HepG2 (cell line): ENCODE measurements around the gene CDH2. TPM values are rescaled to one million over a fixed set of nuclear protein-coding genes. Genes with fewer than 3 reads are reported as not detected.

Source experiments
- ARID5B ChIP-seq: IDR thresholded peaks from 2 replicates; pipeline ENCODE4 v1.4.0; 2020; ENCODE audit warnings: mild to moderate bottlenecking, missing genetic modification reagents
- DNMT3B ChIP-seq: conservative IDR thresholded peaks from 2 replicates; pipeline ENCODE4 v1.6.1; 2016; ENCODE audit warnings: missing biosample characterization, control low read depth
- FOXM1 ChIP-seq: sonication (generic); formaldehyde crosslinking; IDR thresholded peaks from 2 replicates; pipeline ENCODE4 v1.5.0; 2020; ENCODE audit warnings: missing genetic modification reagents
- NFKBIZ ChIP-seq: IDR thresholded peaks from 2 replicates; pipeline ENCODE4 v1.6.1; 2018; ENCODE audit warnings: missing genetic modification reagents, missing compliant biosample characterization
- NPAS2 ChIP-seq: sonication (generic); formaldehyde crosslinking; IDR thresholded peaks from 2 replicates; pipeline ENCODE4 v1.8.0; 2022; ENCODE audit warnings: mild to moderate bottlenecking, missing genetic modification reagents, borderline replicate concordance
- NR2F6 ChIP-seq, 2 experiments: IDR thresholded peaks; 2 replicates each; pipeline ENCODE4 v1.6.1; 2016; ENCODE audit warnings: antibody characterized with exemption in 1 of 2, mild to moderate bottlenecking in 1 of 2
- PBX3 ChIP-seq: sonication (generic); formaldehyde crosslinking; IDR thresholded peaks from 2 replicates; pipeline ENCODE4 v1.8.1; 2023; ENCODE audit warnings: missing genetic modification reagents, inconsistent platforms, borderline replicate concordance
- POLR2G ChIP-seq: fragments of 200-400 bp; formaldehyde crosslinking; IDR thresholded peaks from 2 replicates; pipeline ENCODE4 v1.6.1; 2018; ENCODE audit warnings: mild to moderate bottlenecking, low read depth, low read length, moderate library complexity
- RAD51 ChIP-seq: fragments of 450-650 bp; IDR thresholded peaks from 2 replicates; pipeline ENCODE4 v1.6.1; 2016; ENCODE audit warnings: borderline replicate concordance
- TBX2 ChIP-seq: sonication (generic); formaldehyde crosslinking; IDR thresholded peaks from 2 replicates; pipeline ENCODE4 v1.5.0; 2020; ENCODE audit warnings: missing genetic modification reagents, mild to moderate bottlenecking, borderline replicate concordance
- TBX3 ChIP-seq: fragments of 450-650 bp; IDR thresholded peaks from 2 replicates; pipeline ENCODE4 v1.6.1; 2017; ENCODE audit warnings: antibody characterized with exemption, mild to moderate bottlenecking, inconsistent platforms, borderline replicate concordance
- TFE3 ChIP-seq: IDR thresholded peaks from 2 replicates; pipeline ENCODE4 v1.6.1; 2016
- TRIM22 ChIP-seq: fragments of 450-650 bp; IDR thresholded peaks from 2 replicates; pipeline ENCODE4 v1.6.1; 2017
- ZNF296 ChIP-seq: sonication (generic); formaldehyde crosslinking; conservative IDR thresholded peaks from 2 replicates; pipeline ENCODE4 v1.5.0; 2020; ENCODE audit warnings: mild to moderate bottlenecking, missing genetic modification reagents
- ZNF431 ChIP-seq: sonication (generic); formaldehyde crosslinking; IDR thresholded peaks from 2 replicates; pipeline ENCODE4 v1.9.0; 2022; ENCODE audit warnings: missing genetic modification reagents, low read depth, mild to moderate bottlenecking, borderline replicate concordance
- ZNF44 ChIP-seq: sonication (generic); formaldehyde crosslinking; IDR thresholded peaks from 2 replicates; pipeline ENCODE4 v1.5.1; 2020; ENCODE audit warnings: mild to moderate bottlenecking, missing genetic modification reagents
- ZNF441 ChIP-seq: sonication (generic); formaldehyde crosslinking; IDR thresholded peaks from 2 replicates; pipeline ENCODE4 v1.7.0; 2021; ENCODE audit warnings: missing genetic modification reagents, borderline replicate concordance
- ZNF883 ChIP-seq: sonication (generic); formaldehyde crosslinking; IDR thresholded peaks from 2 replicates; pipeline ENCODE4 v1.5.1; 2020; ENCODE audit warnings: mild to moderate bottlenecking, missing genetic modification reagents; ENCODE audit errors: not compliant biosample characterization
- polyA plus RNA-seq, 8 experiments: library from polyadenylated mRNA; depleted of rRNA in 3 of 8; stranded (reverse) in 7 of 8; unstranded in 1 of 8; fragments of >200 nt; fragmentation: Illumina TruSeq in 4 of 8; extraction: Trizol in 4 of 8; gene quantifications; 2 replicates each; pipeline versions ENCODE4 v1.2.1 to v1.2.3, GENCODE V29; 2011 to 2016; ENCODE audit warnings: low read depth in 4 of 8, missing spikeins in 1 of 8, mixed read lengths in 1 of 8; ENCODE audit not compliant: insufficient read depth in 1 of 8
- total RNA-seq, 5 experiments: library from RNA; depleted of rRNA; stranded (reverse); fragments of >200 nt; fragmentation: Illumina TruSeq; extraction: Trizol; gene quantifications; 2 replicates each; pipeline ENCODE4 v1.2.3, GENCODE V29; 2016; ENCODE audit warnings: low read depth in 1 of 5

The CDH2 gene
- total and polyA plus RNA-seq, 2 of the 13 experiments (the other 11 are each of a cell fraction or from before 2014, with no cell fraction given), result 18.6 to 36.1 TPM

- TF ChIP-seq ZNF883, result no peak
- peak; percentile 72; the same call in 1 of the 2 replicates for TF ChIP-seq TBX2 (CRISPR knock-in tag)
- no peak for TF ChIP-seq TRIM22
- peak; percentile 94 for TF ChIP-seq TBX3
- no peak for TF ChIP-seq ZNF44 (CRISPR knock-in tag)
- no peak for TF ChIP-seq PBX3 (CRISPR knock-in tag)
- TF ChIP-seq ARID5B (CRISPR knock-in tag), result peak; percentile 93
- no peak for TF ChIP-seq ZNF296 (CRISPR knock-in tag)
- TF ChIP-seq FOXM1 (CRISPR knock-in tag), result no peak
- TF ChIP-seq ZNF441 (CRISPR knock-in tag), result no peak
- TF ChIP-seq NPAS2 (CRISPR knock-in tag), result no peak
- peak; percentile 83 for TF ChIP-seq NR2F6 (IDR thresholded peaks at IDR 0.05)
- peak; percentile 56; the same call in 1 of the 2 replicates for TF ChIP-seq NR2F6 (CRISPR knock-in tag; IDR thresholded peaks at IDR 0.05)
- TF ChIP-seq DNMT3B (CRISPR knock-in tag), result no peak
- no peak for TF ChIP-seq POLR2G
- no peak for TF ChIP-seq NFKBIZ (CRISPR knock-in tag)
- no peak for TF ChIP-seq ZNF431 (CRISPR knock-in tag)
- no peak for TF ChIP-seq TFE3 (CRISPR knock-in tag)
- no peak for TF ChIP-seq RAD51
These were observed 9.0 kb downstream of the CDH2 start (continued) for GRCh38 chr18:28167835-28168349.
